DLD1 (cell line): ENCODE measurements around the gene SCCPDH.
"Not testable (repeated sequence)": the region's sequence is repeated elsewhere in the genome, so short reads cannot be mapped to it uniquely, and the experiment has no call there.

Source experiments
- in situ Hi-C: cut with HindIII; loops from 2 replicates; pipeline ENCODE4 v1.10.0; 2017; ENCODE audit warnings: low sequenced_read_pairs

Gene SCCPDH

GRCh38 chr1:246705368-246705767, 18.8 kb upstream of the SCCPDH start:
- in situ Hi-C loops: no loop called here

- in situ Hi-C loops: no loop called here
Measured at GRCh38 chr1:246708166-246708565, 16.0 kb upstream of the SCCPDH start.

- in situ Hi-C loops: no loop called here
Measured at GRCh38 chr1:246709196-246709595, 15.0 kb upstream of the SCCPDH start.

- in situ Hi-C loops: no loop called here
Measured at GRCh38 chr1:246709835-246710234, 14.4 kb upstream of the SCCPDH start.

- in situ Hi-C loops: no loop called here
Measured at GRCh38 chr1:246711548-246712003, 12.6 kb upstream of the SCCPDH start.

GRCh38 chr1:246712428-246712827, 11.8 kb upstream of the SCCPDH start:
- in situ Hi-C loops: not testable (repeated sequence)

- in situ Hi-C loops: not testable (repeated sequence)
Measured at GRCh38 chr1:246719361-246719760, 4.8 kb upstream of the SCCPDH start.

GRCh38 chr1:246720814-246721213, 3.4 kb upstream of the SCCPDH start:
- in situ Hi-C loops: not testable (repeated sequence)

GRCh38 chr1:246722720-246723119, 1.5 kb upstream of the SCCPDH start:
- in situ Hi-C loops: no loop called here

- in situ Hi-C loops: no loop called here
Measured at GRCh38 chr1:246724731-246725095, 504 bp downstream of the SCCPDH start.

- in situ Hi-C loops: no loop called here
Measured at GRCh38 chr1:246725191-246725590, 982 bp downstream of the SCCPDH start.

- in situ Hi-C loops: no loop called here
Measured at GRCh38 chr1:246726255-246726679, 2.1 kb downstream of the SCCPDH start.

- in situ Hi-C loops: no loop called here
Measured at GRCh38 chr1:246726881-246727280, 2.7 kb downstream of the SCCPDH start.

GRCh38 chr1:246727594-246727993, 3.4 kb downstream of the SCCPDH start:
- in situ Hi-C loops: no loop called here

- in situ Hi-C loops: no loop called here
Measured at GRCh38 chr1:246728311-246728710, 4.1 kb downstream of the SCCPDH start.

- in situ Hi-C loops: not testable (repeated sequence)
Measured at GRCh38 chr1:246729040-246729439, 4.8 kb downstream of the SCCPDH start.

- in situ Hi-C loops: no loop called here
Measured at GRCh38 chr1:246730839-246731238, 6.6 kb downstream of the SCCPDH start.

- in situ Hi-C loops: not testable (repeated sequence)
Measured at GRCh38 chr1:246731873-246732272, 7.7 kb downstream of the SCCPDH start.

GRCh38 chr1:246733704-246734103, 9.5 kb downstream of the SCCPDH start:
- in situ Hi-C loops: no loop called here

- in situ Hi-C loops: no loop called here
Measured at GRCh38 chr1:246734866-246735265, 10.7 kb downstream of the SCCPDH start.

GRCh38 chr1:246735735-246736134, 11.5 kb downstream of the SCCPDH start:
- in situ Hi-C loops: no loop called here

GRCh38 chr1:246742396-246742795, 18.2 kb downstream of the SCCPDH start:
- in situ Hi-C loops: no loop called here

GRCh38 chr1:246746155-246746554, 21.9 kb downstream of the SCCPDH start:
- in situ Hi-C loops: not testable (repeated sequence)

- in situ Hi-C loops: no loop called here
Measured at GRCh38 chr1:246748006-246748405, 23.8 kb downstream of the SCCPDH start.
